Measurements from ENCODE around the gene DTNB.

GRCh38 chr2:25614711-25615110 lies 58.7 kb downstream of the DTNB start:
- TF ChIP-seq CTCF (IDR thresholded peaks at IDR 0.05) (no peak), POLR2A (IDR thresholded peaks at IDR 0.05) (no peak)
